Measurements from ENCODE around the gene MROH2B. TPM values are rescaled to one million over a fixed set of nuclear protein-coding genes. Genes with fewer than 3 reads are reported as not detected.

Gene MROH2B
- total RNA-seq, 1 experiment from 2014 or later: not detected

GRCh38 chr5:41009232-41009631 is 61.9 kb downstream of the MROH2B start:
- POLR2A ChIA-PET: no interaction called here
- 0 out of 2 replicates have a peak, but pooled peaks have one; percentile 22 for ATAC-seq

DNA sequence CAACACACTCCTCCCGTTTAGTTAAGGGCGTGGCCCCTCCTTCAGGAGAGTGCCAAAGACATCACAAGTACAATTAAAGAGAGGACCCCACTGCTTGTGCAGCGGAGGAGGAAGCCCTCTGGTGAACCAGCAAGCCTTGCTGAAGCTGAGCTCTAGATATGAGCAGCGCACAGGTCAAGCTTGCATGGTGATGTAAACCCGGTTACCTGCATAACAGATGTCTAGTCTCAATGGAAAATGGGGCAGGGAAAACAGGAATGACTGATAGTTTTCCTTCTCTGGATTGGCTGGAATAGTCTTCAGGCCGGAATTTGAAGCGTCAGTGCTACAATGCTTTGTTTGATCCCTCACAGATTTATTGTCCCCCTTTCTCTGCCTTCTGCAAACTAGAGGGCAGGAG is 66.2 kb downstream of the MROH2B start:
- no peak overlapping the region for H3K27ac ChIP-seq (ENCODE audit: low read depth, low read length)
- no peaks in the 10 kb centered on the region for H3K79me2 ChIP-seq (ENCODE audit: insufficient read depth, low read length)
- TF ChIP-seq ZNF274 (IDR thresholded peaks at IDR 0.05; ENCODE audit: low read depth, low read length): no peak
- no peak for TF ChIP-seq CBX3 (IDR thresholded peaks at IDR 0.05; ENCODE audit: low read depth)
- RAD21 ChIA-PET (ENCODE audit: low non-redundant PET in 1 of 2, low total read pairs in 2 of 2, uncharacterized antibody in 2 of 2, unreplicated experiment in 2 of 2): no interaction called here
- H3K27me3 ChIP-seq (ENCODE audit: insufficient read depth, low read length): no peaks in the 10 kb centered on the region
- H3K36me3 ChIP-seq (ENCODE audit: control insufficient read depth in 1 of 2, insufficient read depth in 2 of 2, low read length in 2 of 2): no peaks in the 10 kb centered on the region
- no peak for DNase-seq (ENCODE audit: low read depth, low spot score)
- no peak overlapping the region for H3K4me3 ChIP-seq (replicated peaks in 1 of 2; ENCODE audit: low read depth in 1 of 2, low read length in 2 of 2)
- H3K9me3 ChIP-seq (ENCODE audit: control insufficient read depth in 1 of 2, insufficient read depth in 1 of 2, low read depth in 1 of 2, low read length in 2 of 2): no peaks in the 10 kb centered on the region
- intact Hi-C loops (cut with micrococcal nuclease): no loop called here
- CTCF ChIA-PET: no interaction called here
- no TSS peak for BruUV-seq (replicated peaks)
- H3K9me2 ChIP-seq (ENCODE audit: insufficient read depth): no peaks in the 10 kb centered on the region
- POLR2A ChIA-PET: no interaction called here
- H3K9ac ChIP-seq (ENCODE audit: low read length): no peak overlapping the region
- no peak overlapping the region for H3K4me2 ChIP-seq (ENCODE audit: low read length)
- peaks cover 0 to 7% of the 10 kb centered on the region in 2 experiments; a peak in 1 of 4 replicates for H3K4me1 ChIP-seq (ENCODE audit: control insufficient read depth in 1 of 2, insufficient read depth in 2 of 2, low read length in 2 of 2)
- no peak for ATAC-seq
- H4K20me1 ChIP-seq (ENCODE audit: insufficient read depth): no peaks in the 10 kb centered on the region; the same call in 1 of the 2 replicates
- no peak overlapping the region for H2AFZ ChIP-seq (ENCODE audit: low read depth, low read length, poor library complexity, severe bottlenecking)

More at GRCh38 chr5:41009232-41009631, 61.9 kb downstream of the MROH2B start:
- H3K4me3 ChIP-seq (replicated peaks in 1 of 2; ENCODE audit: low read depth in 1 of 2, low read length in 2 of 2): no peak overlapping the region
- intact Hi-C loops (cut with micrococcal nuclease): no loop called here
- H3K4me2 ChIP-seq (ENCODE audit: low read length): 0 out of 2 replicates have a peak overlapping the region, but pooled peaks have one; percentile 21
- no peaks in the 10 kb centered on the region for H3K36me3 ChIP-seq (ENCODE audit: control insufficient read depth in 1 of 2, insufficient read depth in 2 of 2, low read length in 2 of 2)
- no peak overlapping the region for H3K9ac ChIP-seq (ENCODE audit: low read length)
- H3K27me3 ChIP-seq (ENCODE audit: insufficient read depth, low read length): no peaks in the 10 kb centered on the region
- no peaks in the 10 kb centered on the region for H3K9me2 ChIP-seq (ENCODE audit: insufficient read depth)
- H3K4me1 ChIP-seq (ENCODE audit: control insufficient read depth in 1 of 2, insufficient read depth in 2 of 2, low read length in 2 of 2): peaks cover 0 to 7% of the 10 kb centered on the region in 2 experiments; a peak in 1 of 4 replicates
- H3K9me3 ChIP-seq (ENCODE audit: control insufficient read depth in 1 of 2, insufficient read depth in 1 of 2, low read depth in 1 of 2, low read length in 2 of 2): no peaks in the 10 kb centered on the region
- no peaks in the 10 kb centered on the region for H3K79me2 ChIP-seq (ENCODE audit: insufficient read depth, low read length)
- DNase-seq (ENCODE audit: low read depth, low spot score): peak; percentile 26
- BruUV-seq (replicated peaks): no TSS peak
- ChIA-PET RAD21 (ENCODE audit: low non-redundant PET in 1 of 2, low total read pairs in 2 of 2, uncharacterized antibody in 2 of 2, unreplicated experiment in 2 of 2) (no interaction called here), CTCF (no interaction called here)
- H2AFZ ChIP-seq (ENCODE audit: low read depth, low read length, poor library complexity, severe bottlenecking): no peak overlapping the region
- no peak for TF ChIP-seq POLR2AphosphoS5 (IDR thresholded peaks at IDR 0.05; ENCODE audit: low read depth, low read length)
- TF ChIP-seq JUND (IDR thresholded peaks at IDR 0.05): peak; percentile 49
- TF ChIP-seq, protein P1, sequence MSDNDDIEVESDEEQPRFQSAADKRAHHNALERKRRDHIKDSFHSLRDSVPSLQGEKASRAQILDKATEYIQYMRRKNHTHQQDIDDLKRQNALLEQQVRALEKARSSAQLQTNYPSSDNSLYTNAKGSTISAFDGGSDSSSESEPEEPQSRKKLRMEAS (IDR thresholded peaks at IDR 0.05): no peak
- TF ChIP-seq ZFX (IDR thresholded peaks at IDR 0.05): no peak
- TF ChIP-seq TCF7L2 (IDR thresholded peaks at IDR 0.05; ENCODE audit: borderline replicate concordance, extremely low read depth, insufficient read depth, insufficient read length): no peak
- TF ChIP-seq RAD21 (IDR thresholded peaks at IDR 0.05; ENCODE audit: low read depth): no peak
- TF ChIP-seq EZH2 (IDR thresholded peaks at IDR 0.05): no peak
- TF ChIP-seq CEBPB (IDR thresholded peaks at IDR 0.05; ENCODE audit: low read depth): no peak
- TF ChIP-seq EZH2phosphoT487 (IDR thresholded peaks at IDR 0.05; ENCODE audit: borderline replicate concordance): no peak
- TF ChIP-seq SP1 (IDR thresholded peaks at IDR 0.05; ENCODE audit: low read depth): peak; percentile 60; the same call in 1 of the 2 replicates
- no peak for TF ChIP-seq EGR1 (IDR thresholded peaks at IDR 0.05; ENCODE audit: low read depth)
- TF ChIP-seq SRF (IDR thresholded peaks at IDR 0.05; ENCODE audit: low read depth): no peak
- peak; percentile 77 for TF ChIP-seq FOSL1 (IDR thresholded peaks at IDR 0.05; ENCODE audit: low read depth)
- no peaks in the 10 kb centered on the region for H4K20me1 ChIP-seq (ENCODE audit: insufficient read depth)
- H3K27ac ChIP-seq (ENCODE audit: low read depth, low read length): no peak overlapping the region

Data from HCT116 (cell line).